HG03378 (cell line): Measurements from ENCODE around the gene ATP2C2.
"Not testable (repeated sequence)": the region's sequence is repeated elsewhere in the genome, so short reads cannot be mapped to it uniquely, and the experiment has no call there.

Source experiments
- ATAC-seq: cut with Tn5 transposase; IDR thresholded peaks from one replicate; pipeline ENCODE4 v1.9.1; 2021; ENCODE audit warnings: mild to moderate bottlenecking, moderate library complexity; ENCODE audit not compliant: unreplicated experiment

The ATP2C2 gene

GRCh38 chr16:84448444-84448843 is 80.1 kb downstream of the ATP2C2 start:
- ATAC-seq, result no peak

GRCh38 chr16:84449156-84450140 is 81.1 kb downstream of the ATP2C2 start:
- ATAC-seq, result no peak

- no peak for ATAC-seq
These were observed 82.0 kb downstream of the ATP2C2 start for GRCh38 chr16:84450176-84450865.

- ATAC-seq, result not testable (repeated sequence)
These were observed 82.8 kb downstream of the ATP2C2 start for GRCh38 chr16:84451010-84451676.

- no peak for ATAC-seq
These were observed 83.4 kb downstream of the ATP2C2 start for GRCh38 chr16:84451781-84452180.

GRCh38 chr16:84453061-84453752 is 84.9 kb downstream of the ATP2C2 start:
- ATAC-seq, result no peak

- no peak for ATAC-seq
These were observed 86.3 kb downstream of the ATP2C2 start for GRCh38 chr16:84454611-84455010.

GRCh38 chr16:84455031-84455430 is 86.7 kb downstream of the ATP2C2 start:
- no peak for ATAC-seq

- no peak for ATAC-seq
These were observed 90.5 kb downstream of the ATP2C2 start for GRCh38 chr16:84458606-84459532.

GRCh38 chr16:84459533-84459894 is 91.2 kb downstream of the ATP2C2 start:
- ATAC-seq, result no peak

- ATAC-seq, result no peak
These were observed 91.6 kb downstream of the ATP2C2 start for GRCh38 chr16:84459941-84460405.

GRCh38 chr16:84460406-84461028 is 92.2 kb downstream of the ATP2C2 start:
- no peak for ATAC-seq

- no peak for ATAC-seq
These were observed 92.7 kb downstream of the ATP2C2 start for GRCh38 chr16:84461029-84461412.

- ATAC-seq, result no peak
These were observed 93.3 kb downstream of the ATP2C2 start for GRCh38 chr16:84461413-84462295.

- ATAC-seq, result no peak
These were observed 94.2 kb downstream of the ATP2C2 start for GRCh38 chr16:84462296-84463210.

GRCh38 chr16:84463221-84463620 is 94.9 kb downstream of the ATP2C2 start:
- ATAC-seq, result no peak

GRCh38 chr16:84464116-84464515 is 95.8 kb downstream of the ATP2C2 start:
- no peak for ATAC-seq
